Epithelial cell of prostate (primary cell): Measurements from ENCODE around the gene SH3GL3.
A peak's percentile ranks its signal among the peaks of the same experiment; 100 is the strongest.

ENCODE experiments used
- DNase-seq: peaks from one replicate; pipeline ENCODE4 v3.0.0-alpha.2; 2011; ENCODE audit warnings: low read depth, low spot score
- H3K27ac ChIP-seq: fragments of 450-650 bp; 2 replicates; pipeline ENCODE4 v1.5.1; 2017; ENCODE audit warnings: mild to moderate bottlenecking

The SH3GL3 gene

DNA sequence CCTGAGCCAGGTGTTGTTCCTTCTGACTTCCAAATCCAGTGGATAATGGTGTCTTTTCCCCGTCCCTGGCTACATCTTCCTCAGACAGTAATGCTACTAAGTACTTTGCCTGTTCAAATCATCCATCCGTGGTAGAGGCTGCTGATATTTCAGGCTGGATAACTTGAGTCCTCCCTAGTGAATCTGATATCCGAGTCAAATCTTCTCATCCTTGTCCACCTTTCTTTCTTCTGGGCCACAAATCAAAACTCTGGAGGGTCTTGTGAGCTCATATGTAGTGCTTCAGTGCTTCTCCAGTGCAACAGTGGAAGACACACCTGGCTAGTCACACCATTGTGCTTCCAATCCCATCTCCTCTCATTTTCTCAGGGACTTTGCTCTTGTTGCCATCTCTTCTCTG, 11.2 kb downstream of the SH3GL3 start:
- no peak overlapping the region for H3K27ac ChIP-seq
- no peak for DNase-seq

DNA sequence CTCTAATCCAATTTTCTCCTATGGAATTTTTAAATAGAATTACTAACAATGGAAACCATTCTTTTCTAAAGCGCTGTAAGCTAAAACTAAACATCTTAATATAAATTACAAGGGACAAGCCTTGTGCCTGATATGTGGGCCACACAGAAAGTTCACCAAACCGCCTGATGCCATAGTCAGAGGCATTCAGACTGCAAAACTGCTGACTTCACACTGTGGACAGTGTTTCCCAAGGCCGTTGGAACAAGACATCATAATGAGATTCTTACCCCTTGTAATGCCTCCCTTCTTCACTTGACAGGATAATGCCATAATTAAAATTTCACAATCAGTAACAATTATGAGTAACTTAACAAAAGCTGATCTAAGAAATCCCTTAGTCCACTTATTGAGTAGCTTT, 14.9 kb downstream of the SH3GL3 start:
- H3K27ac ChIP-seq, result no peak overlapping the region
- DNase-seq, result no peak

DNA sequence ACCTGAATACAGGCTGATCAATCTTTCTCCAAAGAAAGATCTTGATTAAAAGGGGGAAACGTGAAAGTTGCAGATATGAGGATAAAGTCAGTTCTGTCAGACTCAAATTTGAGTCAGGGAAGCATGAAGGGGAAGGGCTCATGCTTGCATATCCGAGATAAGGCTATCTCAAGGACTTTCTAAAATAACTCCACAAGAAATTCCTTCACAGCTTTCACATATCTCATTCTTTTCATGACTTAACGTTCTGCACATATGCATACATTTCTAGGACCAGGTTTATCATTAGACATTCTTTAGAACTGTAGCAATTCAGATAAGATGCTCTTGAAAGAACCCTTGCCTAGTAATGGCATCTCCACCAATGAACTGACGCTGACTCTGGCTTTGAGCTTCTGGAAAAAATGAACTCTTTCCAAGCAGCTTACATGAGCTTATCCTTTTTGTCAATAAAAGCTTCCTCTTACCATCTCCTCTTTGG, 15.9 kb downstream of the SH3GL3 start:
- DNase-seq, result no peak
- no peak overlapping the region for H3K27ac ChIP-seq

DNA sequence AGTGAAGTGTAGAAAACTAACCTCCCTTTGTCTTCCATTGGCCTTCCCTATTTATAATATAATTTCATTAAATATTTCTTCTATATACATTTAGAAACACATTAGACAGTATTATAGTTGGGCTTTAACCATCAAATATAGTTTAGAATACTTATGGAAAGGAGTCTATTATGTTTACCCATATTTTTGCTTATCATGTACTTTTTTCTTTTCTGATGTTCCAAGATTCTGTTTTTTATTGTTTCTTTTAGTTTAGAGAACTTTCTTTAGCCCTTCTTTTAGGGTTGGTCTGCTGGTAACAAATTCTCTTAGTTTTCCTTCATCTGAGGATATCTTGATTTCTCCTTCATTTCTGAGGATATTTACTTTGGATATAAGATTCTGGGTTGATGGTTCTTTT, 23.7 kb downstream of the SH3GL3 start:
- DNase-seq, result no peak
- H3K27ac ChIP-seq, result no peak overlapping the region

DNA sequence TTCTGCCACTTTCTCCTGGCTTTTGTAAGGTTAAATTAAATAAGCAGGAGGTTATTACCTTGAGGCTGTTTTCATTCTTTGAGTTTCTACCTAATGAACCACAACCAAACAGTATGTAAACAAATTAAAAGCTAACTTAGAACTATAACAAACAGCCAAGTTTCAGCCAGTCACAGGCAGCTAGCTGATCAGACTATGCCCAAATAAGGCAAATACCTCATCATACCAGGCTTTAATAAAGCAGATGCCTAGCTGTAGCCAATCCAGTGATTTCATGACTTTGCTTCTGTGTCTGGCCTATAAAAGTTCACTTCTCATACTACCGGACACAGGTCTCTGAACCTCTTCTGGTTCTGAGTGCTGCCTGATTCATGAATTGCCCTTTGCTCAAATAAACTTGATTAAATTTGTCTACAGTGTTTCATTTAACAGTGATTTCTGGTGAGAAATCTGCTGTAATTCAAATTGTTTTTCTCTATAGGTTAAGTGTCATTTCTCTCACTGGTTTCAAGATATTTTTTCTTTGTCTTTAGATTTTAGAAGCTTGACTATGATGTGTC, 24.2 kb downstream of the SH3GL3 start:
- no peak overlapping the region for H3K27ac ChIP-seq

DNA sequence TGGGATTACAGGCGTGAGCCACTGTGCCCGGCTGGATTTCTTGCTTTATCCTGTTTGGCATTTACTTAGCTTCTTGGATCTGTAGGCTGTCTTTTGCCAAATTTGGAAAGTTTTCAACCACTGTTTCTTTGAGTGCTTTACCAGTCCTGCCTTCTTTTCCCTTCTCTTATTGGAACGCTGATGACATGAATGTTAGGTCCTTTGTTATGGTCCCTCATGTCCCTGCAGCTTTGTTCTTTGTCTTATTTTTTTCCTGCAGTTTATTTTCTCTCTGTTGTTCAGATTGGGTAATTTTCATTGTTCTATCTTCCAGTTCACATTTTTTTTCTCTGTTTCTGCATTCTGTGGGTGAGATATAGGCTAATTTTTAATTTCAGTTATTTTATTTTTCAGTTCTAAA, 25.0 kb downstream of the SH3GL3 start:
- no peak overlapping the region for H3K27ac ChIP-seq
- DNase-seq, result no peak

More for the DNA sequence above, 24.2 kb downstream of the SH3GL3 start:
- DNase-seq, result no peak

DNA sequence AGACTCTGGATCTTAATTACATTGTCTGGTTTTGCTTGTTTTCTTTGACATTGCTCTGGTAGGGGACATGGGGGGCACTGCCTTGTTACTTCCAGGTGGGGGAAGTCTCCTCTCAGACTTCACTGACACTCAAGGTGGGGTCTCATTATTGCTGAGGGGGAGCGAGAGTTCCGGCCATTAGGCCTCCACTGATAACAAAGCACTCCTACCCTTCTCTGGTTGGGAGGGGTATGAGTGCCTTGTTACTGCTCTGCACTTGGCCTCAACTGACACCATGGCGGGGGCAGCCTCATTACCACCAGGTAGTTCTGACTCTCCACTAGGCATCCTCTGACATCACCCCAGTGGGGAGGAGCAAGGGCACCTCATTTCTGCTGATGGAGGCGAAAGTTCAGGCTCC, 25.7 kb downstream of the SH3GL3 start:
- no peak for DNase-seq
- H3K27ac ChIP-seq, result no peak overlapping the region

DNA sequence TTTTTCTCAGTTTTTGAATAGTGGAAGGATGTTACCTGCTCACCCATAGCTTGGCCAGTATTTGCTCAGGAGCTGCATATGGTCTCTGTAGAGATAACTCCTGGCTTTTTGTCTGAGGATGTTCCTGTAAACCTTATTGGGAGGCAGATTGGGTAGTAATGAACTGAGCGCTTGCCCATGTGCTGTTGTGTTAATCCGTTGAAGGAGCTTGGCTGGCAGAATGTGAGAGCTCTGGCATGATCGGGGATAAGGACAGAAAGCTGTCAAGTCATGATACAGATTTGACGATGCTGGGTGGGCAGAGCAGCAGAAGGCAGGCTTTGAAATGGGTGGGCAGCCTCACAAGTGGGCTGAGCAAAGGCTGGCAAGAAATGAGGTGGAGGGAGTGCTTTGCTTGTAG, 27.4 kb downstream of the SH3GL3 start:
- H3K27ac ChIP-seq, result no peak overlapping the region
- no peak for DNase-seq

DNA sequence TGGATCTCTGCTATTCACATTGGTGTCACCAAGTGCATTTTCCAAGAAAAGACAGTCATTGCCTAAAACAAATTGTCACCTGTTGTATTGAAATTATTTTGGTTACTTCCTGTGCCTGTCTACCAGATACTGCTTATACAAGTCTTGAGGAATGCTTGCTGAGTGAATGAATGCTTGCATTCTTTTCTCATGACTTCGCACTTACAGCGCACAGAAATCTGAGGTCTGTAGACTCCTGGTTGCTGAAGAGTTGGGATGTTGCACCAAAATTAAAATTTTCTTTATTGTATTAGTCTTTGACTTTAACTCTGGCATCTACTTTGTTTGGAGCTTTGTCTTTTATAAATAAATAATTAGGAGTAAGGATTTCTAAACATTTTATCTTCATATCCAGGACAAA, 28.4 kb downstream of the SH3GL3 start:
- peak; percentile 12 for DNase-seq
- no peak overlapping the region for H3K27ac ChIP-seq

DNA sequence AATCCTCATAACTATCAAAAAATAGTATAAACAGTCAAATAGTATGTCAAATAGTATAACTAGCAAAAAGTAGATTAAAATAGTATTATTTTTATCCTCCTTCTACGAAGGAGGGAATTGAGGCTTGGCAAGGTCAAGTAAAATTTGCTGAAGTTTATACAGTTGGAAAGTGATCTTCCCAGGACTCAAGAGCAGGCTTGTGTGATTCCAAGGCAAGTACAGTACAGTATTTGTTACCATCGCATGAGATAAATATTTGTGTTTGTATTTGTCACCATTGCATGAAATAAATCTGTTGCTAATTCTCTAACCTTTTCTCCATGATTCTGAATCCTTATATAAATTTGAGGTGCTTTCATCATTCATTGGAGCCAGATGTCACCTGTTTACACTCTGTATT, 28.9 kb downstream of the SH3GL3 start:
- no peak for DNase-seq
- H3K27ac ChIP-seq, result no peak overlapping the region

DNA sequence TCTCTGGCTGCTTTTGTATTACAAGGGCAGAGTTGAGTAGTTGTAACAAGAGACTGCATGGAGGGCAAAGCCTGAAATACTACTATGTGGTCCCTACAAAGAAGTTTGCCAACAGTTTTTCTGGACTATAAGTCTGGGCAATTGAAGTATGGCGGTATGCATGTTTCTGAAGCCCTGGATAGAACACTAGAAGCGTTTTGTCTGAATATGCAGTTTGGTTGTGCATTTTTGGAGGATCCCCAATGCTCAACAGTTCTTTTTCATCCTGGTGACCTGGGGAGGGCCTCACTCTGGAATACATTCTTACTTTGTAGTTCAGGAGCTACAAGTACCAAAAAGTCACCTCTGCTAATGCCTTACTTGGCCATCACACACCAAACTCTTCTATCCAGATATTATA, 29.6 kb downstream of the SH3GL3 start:
- H3K27ac ChIP-seq, result no peak overlapping the region
- no peak for DNase-seq

DNA sequence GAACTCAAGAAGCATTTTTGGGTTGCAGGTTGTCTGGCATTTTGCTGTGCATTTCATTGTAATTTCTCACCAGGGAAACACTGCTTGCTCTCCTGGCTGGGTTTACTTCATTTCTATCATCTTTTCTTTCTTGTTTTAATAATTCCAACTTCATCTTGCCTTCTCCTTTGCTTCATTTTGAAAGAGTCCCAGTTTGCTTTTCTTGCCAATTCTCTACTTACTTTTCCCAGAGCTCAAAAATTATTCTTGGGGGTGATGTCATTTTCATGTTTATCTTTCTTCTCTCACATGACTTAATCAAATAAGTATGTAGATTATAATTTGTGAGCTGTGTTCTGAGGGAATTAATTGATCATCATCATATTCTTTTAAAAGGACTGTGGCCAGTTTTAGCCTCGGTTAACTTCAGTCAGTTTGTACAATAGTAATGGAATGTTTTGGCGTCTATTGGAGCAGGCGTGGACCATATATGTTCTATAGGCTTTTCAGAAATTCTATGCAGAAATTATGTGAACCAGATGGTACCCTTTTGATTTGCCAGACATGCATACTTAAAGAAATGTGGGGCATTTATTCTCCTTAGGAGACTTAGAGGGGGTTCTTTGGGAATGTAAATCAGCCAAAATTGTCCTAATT, 30.1 kb downstream of the SH3GL3 start:
- DNase-seq, result no peak
- no peak overlapping the region for H3K27ac ChIP-seq

DNA sequence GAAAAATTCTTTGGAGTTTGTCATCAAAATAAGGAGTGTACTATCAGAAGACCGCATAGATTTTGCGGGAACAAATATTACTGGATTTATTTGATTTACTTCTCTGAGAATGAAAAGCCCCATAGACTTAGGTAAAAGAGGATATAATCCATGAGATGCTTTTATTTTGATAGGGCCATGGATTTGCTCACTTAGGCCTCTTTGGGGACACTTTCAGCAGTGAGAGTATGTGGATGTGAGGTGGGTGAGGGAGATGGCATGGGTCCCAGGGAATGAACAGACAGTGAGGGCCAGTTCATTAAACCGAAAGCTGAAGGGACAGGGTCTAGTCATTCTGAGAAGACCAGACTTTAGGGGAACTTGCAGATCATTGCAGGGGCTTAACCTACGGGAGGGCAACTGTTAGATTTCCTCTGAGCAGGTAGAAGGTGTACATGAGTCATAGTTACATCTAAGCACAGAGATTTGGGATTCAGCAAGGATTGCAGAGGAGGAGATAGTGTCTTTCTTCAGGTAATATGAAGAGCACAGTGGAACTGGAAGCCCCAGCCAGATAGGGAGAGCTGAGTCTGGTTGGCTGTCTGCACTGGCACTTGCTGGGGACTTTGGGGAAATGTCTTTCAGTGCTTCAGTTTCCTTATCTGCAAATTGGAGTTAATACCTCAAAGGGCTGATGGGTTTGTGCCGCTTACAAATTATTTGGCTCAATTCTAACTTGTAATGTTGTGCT, 30.8 kb downstream of the SH3GL3 start:
- H3K27ac ChIP-seq, result no peak overlapping the region
- no peak for DNase-seq

DNA sequence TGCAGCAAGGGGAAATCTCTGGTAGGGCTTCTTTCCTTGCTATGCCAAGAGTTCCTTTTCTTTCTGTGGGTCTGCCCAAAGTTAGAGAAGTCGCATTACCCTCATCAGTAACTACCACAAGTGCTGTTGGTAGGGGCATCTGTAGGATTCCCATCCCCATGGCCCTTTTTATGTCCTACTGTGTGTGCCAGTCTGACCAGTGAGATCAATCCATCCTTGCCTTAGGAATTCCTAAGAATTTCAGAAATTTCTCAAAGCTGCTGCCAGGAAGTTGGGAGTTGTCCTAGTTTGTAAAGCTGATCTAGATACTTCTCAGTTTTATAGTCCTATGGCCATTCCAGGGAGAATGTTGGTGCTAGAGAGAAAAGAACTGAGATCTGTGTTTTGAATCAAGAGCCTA, 36.5 kb downstream of the SH3GL3 start:
- H3K27ac ChIP-seq, result no peak overlapping the region
- no peak for DNase-seq

DNA sequence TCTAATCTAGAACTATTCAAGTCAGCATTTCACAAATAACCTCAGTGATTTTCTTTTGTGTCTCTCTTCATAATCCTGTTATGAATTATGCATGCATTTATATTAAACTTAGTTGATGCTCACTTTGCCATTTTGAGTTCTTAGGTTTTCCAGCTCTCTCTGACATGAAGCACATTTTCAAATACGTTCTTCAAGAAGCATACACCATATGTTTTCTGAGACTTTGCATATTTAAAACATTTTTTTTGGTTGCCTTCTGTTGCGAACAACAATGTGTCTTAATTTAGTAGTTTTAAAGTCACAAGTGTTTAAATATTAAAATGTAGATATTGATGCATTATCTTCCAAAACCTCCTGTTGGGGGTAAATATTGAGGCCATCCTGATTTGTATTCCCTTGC, 37.5 kb downstream of the SH3GL3 start:
- no peak overlapping the region for H3K27ac ChIP-seq
- DNase-seq, result no peak

DNA sequence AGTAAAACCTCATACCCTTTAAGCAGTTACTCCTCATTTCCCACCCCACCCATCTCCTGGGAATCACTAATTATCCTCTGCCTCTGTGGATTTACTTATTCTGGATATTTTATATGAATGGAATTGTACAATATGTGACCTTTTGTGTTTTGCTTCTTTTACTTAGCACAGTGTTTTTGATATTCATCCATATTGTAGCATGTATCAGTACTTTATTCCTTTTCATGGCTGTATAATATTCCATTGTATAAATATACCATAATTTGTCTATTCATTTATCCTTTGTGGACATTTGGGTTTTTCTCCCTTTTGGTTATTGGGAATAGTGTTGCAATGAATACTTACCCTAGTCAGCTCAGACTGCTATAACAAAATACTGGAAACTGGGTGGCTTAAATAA, 39.2 kb downstream of the SH3GL3 start:
- DNase-seq, result no peak

DNA sequence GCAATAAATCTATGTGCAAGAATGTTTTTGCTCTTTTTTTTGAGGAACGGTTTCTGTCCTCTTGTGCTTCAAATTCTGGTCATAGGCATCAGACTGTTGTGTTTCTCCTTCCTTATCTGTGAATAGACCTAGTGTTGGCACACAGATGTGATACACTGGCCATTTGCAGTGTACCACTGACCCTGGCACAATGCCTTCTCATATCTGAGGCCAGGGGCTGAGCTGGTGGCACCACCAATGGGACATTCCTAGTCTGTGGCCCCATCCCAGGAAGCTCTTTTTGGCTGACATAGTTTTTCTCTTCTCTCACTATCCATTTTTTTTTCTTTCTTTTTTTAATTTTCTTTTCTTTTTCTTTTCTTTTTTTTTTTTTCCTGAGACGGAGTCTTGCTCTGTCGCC, 40.4 kb downstream of the SH3GL3 start:
- DNase-seq, result no peak
- H3K27ac ChIP-seq, result no peak overlapping the region

More for the DNA sequence above, 39.2 kb downstream of the SH3GL3 start:
- no peak overlapping the region for H3K27ac ChIP-seq

DNA sequence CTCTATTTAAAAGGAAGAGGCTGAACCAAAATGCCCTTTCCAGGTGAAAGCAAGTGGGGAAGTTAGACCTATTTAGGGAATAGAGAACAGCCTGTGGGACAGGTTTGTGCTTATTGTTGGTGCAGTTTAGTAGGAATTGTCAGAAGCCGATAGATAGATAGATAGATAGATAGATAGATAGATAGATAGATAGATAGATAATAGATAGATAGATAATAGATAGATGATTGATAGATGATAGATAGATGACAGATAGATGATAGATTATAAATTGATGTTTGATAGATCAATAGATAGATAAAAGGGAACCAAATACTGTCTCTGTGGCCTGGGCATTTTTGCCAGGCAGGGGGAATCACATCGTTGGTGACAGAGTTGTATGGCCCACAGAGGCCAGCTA, 42.5 kb downstream of the SH3GL3 start:
- DNase-seq, result no peak
- no peak overlapping the region for H3K27ac ChIP-seq

DNA sequence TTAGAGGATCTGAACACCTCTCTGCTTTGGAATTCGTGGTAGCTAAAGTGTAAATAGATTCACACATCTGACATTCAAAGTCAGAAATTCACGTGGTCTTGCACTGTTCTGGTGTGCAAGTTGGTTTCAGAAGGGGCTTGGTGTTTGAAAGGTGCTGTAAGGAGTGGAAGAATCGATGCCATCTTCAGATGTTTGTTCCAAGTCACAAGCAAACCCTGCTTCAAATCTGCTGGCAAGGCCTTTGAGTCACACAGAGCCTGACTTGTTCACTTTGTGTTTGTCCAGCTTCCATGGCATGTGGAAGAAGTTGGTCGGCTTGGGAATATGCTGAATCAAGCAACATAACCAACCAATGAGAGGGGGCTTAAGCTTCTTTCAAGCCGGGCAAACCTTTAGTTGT, 44.3 kb downstream of the SH3GL3 start:
- no peak for DNase-seq
- H3K27ac ChIP-seq, result no peak overlapping the region

DNA sequence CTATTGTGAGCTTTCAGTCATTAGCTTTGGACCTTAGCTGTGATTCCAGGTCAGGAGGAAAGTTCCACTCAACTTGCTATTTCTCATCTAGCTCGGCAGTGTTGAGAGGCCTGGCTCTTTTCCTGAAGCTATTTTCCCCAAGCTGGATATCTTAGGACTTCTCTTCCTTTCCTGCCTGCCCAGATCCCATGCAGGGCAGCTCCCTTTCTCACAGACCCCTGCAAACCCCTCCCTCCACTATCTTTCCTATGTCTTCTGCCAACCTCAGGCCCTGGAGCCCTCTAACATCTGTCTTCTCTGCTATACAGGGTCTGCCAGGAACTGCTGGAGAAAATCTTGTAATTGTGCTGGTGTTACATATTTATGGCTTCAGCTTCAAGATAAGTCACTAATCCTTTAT, 49.6 kb downstream of the SH3GL3 start:
- H3K27ac ChIP-seq, result no peak overlapping the region
- DNase-seq, result no peak

DNA sequence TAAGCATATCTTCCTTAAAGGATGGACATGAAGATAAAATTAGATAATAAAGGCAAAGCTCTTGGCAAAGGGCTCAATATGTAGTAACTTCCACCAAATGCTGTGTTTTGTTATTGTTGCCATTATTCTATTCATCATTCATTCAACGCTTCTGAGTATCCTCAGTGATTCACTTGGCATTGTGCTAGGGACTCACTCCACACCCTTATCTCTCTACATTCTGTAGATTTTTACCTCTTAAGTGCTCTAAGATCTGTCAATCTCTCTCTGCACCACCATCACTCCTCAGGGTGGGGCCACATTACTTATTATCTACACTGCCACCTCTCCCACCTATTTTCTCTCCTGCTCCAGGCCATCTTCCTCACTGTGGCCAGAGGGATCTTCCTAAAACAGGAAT, 51.2 kb downstream of the SH3GL3 start:
- no peak for DNase-seq
- no peak overlapping the region for H3K27ac ChIP-seq

DNA sequence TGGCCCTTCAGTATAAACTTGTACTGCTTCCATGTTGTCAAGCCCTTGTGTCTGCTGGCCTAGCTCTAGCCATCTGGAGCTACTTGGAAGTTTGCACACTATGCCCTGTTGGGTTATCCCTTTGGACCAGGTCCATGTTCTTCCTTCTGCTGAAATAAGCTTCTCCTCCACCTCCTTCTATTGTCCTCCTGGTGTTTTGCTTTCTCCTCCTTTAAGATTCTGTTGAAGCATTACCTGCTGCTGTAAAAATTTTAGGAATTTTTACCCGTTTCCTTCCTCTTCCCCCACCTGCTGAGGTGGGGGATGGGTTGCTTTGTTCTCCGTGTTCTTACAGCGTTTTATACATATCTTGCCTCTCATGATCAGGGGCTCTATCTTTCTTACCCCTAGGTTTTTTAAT, 51.7 kb downstream of the SH3GL3 start:
- DNase-seq, result no peak
- H3K27ac ChIP-seq, result no peak overlapping the region
